NK-92 (cell line): ENCODE results near the gene RBM20.

ENCODE experiments used
- DNase-seq: peaks from one replicate; lab custom pipeline; 2025; ENCODE audit not compliant: unreplicated experiment; lab: John Stamatoyannopoulos, UW

The RBM20 gene

DNA sequence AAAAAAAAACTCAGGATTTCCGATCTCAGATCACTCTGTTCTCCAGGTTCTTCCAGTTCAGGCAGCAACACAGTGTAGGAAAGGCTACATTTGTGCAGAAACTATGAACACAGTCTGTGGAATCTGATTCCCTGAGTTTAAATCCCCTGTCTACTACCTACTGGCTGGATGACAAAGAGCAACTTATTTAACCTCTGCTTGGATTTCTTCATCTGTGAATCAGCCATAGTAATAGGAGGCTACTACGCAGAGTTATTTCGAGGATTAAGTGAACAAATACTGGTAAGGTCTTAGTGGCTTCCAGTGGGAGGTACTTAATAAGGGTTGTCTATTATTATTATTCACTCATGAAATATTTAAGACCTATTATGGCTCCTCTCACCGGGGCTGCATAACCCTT, 183.3 kb downstream of the RBM20 start:
- no peak for DNase-seq

DNA sequence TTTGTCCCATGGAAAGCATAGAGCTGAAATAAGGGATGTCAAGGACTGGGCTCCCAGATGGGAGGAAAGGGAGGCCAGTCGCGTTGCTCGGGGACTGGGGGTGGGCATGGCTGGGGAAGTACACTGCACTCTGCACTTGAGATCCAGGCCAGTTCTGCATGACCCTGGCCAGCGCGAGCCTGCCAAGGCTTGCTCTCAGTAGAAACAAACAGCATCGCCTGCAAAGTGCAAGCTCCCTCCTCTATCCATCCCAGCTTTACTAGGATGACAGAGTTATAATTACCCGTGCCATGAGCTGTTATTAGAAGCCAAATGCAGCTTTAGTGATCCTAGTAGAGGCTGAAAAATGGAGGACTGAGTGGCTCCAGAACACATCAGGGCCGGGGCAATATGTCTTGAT, 183.7 kb downstream of the RBM20 start:
- DNase-seq, result no peak

DNA sequence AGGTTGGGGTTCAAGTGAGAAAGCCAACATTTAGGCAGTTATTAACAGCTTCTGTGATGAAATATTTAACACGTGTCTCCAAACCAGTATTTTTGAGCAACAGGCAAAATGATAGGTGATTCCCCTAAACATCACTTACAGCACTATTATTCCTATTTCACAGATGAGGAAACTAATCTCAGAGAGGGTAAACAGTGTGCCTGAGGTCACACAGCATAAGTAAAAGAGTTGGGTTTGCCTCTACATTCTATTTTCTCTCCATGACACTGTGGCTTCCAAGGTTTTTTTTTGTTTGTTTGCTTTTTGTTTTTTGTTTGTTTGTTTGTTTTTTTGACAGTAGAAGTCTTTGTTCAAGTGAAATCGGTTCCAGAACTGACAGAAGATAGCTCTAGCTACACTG, 184.4 kb downstream of the RBM20 start:
- DNase-seq, result no peak

DNA sequence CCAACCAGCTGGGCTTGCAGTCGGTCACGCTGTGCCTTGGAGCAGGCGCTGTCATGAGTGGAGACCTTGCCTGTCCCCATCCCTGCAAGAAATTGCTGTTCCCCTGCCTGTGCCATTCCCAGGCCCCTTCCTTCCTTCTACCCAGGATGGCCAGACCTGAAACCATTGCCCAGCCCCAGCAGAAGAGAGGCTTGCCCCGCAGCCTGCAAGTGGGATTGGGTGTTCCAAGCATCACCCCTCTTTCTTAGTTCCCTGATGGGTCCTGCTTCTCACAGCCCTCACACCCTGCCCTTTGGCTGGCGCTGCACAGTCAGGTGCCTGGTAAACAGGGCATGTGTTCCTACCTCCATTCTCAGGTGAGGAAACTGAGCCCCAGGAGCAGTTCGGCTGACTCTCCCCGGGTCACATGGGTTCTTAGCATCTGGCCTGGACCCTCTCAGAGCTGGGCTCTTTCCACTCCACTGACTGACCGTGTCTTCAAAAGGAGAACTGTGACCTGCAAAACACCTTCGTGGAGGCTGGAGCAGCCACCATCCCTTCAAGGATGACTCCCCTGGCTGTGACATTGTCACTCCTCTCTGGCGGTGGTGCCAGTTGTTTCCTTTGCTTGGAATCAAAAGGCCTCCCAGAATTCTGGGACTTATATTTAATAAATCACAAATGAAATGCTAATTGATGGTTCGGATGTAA, 185.7 kb downstream of the RBM20 start:
- no peak for DNase-seq

DNA sequence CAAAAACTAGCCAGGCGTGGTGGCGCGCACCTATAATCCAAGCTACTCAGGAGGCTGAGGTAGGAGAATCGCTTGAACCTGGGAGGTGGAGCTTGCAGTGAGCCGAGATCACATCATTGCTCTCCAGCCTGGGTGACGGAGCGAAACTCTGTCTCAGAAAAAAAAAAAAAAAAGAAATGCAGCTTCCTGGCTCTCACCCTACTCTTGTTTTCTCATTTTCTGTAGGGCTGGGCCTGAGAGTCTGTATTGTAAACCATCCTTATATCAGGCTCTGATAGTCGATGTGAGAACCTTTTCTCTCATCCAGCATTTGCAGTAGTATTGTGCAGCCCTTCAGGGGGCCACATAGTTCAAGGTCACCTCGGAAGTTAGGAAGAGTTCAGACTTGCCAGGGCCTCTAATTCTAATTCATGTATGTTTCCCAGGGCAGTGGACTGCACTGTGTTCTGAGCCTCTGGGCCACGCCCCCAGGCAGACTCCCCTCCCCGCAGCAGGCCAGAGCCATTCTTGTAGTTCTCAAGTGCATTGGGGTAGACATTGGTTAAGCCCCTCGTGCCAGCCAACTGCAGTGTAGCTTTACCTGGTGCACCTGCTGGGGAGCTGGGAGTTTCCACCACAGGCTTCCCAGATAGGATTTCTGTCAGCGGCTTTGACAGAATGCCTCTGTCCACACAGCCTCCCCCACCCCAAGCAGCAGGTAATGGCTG, 189.3 kb downstream of the RBM20 start:
- no peak for DNase-seq

DNA sequence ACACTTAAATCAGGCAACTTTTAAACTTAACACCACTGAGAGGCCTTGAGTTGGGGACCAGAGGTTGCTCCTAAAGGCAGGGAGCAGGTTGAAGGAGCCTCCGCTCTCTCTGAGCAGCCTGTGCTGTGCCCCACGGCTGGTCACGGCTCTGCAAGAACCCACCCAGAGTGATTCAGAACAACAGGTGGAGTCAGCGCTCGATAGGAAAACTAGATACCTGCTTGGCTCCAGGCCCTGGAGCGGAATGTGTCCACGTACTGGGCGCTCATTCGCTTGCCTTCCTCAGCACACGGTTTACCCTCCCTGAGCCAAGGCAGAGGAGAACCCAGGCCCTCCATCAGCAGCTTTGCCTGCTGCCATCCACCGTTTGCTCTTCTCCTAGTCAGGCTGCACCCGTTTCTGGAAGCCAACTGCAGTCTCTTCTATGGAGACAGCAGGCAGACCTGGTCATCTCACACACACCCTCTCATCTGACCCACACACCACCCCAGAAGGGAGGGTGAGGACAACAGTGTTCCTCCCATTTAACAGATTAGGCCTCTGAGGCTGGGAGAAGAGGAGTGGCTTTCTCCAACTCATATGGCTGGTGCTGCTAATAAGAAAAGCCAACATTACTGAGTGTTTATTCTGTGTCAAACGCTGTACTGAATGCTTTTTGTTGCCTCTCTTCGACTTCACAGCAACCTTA, 189.9 kb downstream of the RBM20 start:
- no peak for DNase-seq

DNA sequence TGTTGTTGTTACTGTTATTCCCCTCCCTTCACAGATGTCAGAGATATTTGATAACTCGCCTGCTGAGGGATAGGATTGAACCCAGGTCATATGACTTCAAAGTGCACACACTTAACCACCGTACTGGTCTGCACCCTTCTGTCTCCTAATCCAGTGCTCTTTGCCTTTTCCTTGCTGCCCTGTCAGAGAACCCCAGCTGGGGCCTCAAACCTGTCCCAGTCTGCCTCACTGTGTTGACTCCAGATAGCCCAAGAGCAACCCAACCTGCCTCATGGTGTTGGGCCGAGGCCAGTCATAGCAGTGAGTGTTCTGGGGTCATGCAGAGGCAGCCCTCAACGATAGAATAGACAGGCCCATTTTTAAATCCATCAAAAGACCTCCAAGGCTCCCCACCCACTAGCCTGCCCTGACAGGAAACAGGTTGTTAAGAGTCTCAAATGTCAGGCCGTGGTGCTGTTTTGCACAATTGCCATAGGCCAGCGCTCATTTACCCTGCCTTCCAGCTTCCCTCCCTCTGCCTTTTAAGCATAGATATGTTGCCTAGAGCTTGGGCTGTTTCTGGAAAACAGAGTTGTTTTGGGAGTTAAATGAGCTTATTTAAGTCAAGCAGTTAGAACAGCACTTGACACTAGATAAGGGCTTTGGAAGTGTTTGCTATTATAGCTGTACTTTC, 190.6 kb downstream of the RBM20 start:
- no peak for DNase-seq

DNA sequence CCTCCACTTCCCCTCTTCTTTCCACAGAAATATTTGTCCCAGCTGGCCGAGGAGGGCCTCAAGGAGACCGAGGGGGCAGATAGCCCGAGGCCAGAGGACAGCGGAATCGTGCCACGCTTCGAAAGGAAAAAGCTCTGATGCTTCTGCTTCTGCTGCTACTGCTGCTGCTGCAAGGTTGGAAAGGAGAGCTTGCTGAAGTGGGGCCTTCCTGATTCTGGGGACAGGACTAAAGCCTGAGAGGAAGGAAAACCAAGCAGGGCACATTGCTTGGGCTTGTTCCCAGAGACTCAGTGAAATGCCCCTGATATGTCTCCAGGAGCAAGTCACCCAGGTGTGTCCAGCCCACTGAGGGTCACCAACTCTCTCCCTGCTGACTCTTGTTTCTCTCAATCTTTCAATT, 191.7 kb downstream of the RBM20 start:
- DNase-seq, result no peak

DNA sequence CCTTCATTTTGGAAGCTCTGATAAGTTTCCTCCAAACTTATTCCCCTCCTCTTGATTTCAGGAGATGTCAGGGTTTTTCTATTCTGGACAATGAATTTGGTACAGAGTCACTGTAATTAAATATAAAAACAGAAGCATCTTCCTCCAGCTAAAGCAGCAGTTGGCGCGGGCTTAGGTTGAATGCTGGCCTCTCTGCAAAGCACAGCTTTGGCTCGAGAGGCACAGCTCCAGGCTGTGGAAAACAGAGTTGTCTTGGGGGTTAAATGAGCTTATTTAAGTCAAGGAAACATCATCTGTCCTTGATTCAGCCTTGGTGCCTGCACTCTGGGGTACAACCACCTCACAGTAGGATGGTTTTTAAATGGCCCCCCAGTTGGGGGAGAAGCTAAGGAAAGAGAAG, 192.6 kb downstream of the RBM20 start:
- DNase-seq, result no peak

DNA sequence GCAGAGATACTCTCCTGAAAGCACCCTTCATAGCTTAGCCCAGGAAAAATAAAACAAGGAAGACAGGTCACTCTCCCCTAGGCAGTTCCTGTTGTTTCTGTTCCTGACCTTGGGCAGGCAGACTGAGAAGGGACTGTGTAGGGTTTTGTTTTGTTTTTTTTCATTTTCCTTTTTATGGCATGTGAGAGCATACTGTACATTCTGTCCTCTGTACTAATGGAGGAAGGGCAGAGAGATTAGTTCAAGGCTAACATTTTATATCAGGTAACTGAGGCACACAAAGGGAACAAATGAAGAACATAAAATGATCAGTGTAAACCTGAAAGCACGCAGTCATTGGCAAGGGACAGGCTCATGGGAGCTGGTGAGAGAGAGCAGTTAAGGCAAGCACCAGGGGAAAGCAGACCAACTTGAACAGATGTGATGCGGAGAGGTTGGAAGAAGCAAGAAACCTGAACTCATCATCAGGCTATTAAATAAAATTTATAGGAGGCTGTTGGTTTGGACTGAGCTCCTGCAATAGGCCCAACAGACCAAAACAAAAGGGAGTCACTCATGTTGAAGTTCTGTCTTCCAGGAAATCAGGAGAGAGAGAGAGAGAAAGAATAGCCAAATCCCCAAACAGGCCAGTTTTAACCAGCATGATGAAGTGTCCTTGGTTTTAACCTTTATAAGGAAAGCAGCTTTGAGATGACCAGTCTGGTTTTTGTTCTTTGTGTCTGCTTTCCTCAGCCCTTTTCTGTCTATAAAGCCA, 193.5 kb downstream of the RBM20 start:
- no peak for DNase-seq

DNA sequence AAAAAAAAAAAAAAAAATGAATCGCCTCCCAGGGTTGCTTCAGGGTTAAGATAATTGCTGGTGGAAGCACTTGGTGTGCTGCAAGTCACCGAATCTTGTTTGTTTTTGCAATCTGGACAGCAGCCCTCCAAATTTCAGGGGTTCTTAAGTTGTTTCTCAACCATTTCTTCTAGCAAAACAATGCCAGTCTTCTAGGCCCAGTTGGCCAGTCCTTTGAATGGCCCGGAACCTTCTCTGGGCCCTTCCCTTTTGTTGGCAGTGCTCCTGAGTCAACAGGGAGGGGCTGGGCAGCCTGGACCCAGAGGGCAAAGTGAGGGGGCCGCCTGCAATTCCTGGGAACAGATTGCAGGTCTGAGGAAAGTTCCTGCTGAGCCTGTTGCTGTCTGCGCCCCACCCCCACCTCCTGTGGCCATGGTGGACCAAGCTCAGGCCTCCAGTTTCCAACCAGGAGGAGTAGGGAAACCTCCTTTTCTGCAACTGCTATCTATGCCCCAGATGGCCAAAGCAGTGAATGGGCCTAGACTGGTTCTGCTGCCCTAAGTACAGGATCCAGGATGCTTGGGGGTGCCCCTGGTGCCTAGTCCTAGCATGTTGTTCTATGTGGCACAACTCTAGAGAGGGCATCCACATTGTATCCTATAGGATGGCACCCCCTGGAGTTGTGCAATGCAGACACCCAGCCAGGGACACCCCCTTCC, 196.2 kb downstream of the RBM20 start:
- DNase-seq, result no peak

DNA sequence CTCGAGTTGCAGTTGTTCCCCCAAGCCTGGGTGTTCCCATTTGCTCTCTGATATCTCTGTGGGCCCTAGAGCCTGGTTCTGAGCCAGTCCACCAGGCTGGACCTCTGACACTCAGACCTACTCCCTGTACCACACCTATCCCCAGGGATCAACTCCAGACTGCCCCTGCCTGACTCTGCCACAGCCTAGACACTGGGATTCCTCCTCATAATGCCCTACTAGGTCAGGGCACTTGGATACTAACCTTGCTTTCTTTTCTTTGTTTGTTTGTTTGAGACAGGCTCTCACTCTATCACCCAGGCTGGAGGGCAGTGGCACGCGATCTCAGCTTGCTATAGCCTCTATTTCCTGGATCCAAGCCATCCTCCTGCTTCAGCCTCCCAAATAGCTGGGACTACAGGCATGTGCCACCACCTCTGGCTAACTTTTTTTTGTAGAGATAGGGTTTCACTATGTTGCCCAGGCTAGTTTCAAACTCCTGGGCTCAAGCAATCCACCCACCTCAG, 196.8 kb downstream of the RBM20 start:
- DNase-seq, result no peak

DNA sequence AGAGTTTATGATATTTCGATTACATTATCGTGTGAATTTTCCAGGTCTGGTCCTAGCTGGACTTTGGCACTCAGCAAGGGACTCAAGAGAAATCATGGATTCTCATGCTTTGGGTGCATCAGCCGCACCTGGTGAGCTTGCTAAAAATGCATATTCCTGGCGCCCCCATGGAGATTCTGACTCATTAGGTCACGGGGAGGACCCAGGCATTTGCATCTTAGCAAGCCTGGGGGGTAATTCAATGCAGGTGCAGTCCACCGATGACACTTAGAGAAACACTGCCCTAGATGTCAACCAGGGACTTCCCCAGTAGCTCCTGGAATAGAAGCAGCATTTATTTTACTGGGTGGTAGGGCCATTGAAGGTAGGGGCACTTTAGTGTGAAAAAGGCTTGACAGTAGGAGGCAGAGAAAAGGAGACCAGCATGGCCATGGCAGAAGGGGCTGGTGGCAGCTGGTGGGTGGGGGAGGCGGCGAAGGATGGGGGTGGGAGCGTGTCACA, 197.7 kb downstream of the RBM20 start:
- no peak for DNase-seq

DNA sequence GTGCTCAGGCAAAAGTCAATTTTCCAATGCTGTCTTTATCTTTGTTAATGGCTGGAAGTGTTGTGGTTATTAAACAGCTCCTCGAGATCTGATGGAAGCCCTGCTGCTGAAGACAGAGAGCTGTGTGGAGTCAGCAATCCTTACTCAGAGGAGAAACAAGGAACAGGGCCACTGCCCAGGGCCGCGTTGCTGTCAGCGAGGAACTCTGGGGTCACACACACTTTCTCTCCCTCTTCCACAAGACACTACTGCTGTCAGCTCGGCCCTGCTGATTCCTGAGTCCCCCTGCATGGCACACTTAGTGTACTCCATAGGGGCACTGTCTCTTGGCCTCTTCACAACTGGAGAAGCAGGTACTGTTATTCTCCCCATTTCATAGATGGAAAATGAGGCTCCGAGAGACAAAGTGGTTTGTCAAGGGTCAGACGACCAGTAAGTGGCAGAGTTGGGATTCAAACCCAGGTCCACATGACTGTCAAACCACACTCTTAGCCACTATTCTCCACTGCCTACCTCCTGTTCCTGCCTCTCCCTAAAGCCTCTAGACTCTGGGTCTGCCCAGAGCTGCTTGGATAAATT, 198.3 kb downstream of the RBM20 start:
- no peak for DNase-seq

DNA sequence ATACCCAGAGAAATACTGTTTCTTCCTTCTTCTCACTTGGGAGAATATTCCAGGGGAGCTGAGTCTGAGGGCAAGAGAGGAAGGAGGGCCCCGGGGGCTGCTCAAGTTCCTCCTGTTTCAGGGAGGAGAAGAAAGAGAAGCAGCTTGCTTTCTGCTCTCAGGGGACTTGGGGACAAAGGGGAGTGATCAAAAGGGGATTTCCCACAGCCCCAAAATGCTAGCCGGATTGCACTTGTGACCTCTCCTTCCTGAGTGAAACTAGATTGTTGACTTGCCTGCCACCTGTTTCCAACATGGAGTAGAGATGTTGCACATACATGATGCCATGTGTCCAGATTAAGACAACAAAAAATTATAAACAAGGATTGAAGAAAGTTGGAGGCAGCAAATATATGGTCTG, 198.9 kb downstream of the RBM20 start:
- DNase-seq, result no peak

DNA sequence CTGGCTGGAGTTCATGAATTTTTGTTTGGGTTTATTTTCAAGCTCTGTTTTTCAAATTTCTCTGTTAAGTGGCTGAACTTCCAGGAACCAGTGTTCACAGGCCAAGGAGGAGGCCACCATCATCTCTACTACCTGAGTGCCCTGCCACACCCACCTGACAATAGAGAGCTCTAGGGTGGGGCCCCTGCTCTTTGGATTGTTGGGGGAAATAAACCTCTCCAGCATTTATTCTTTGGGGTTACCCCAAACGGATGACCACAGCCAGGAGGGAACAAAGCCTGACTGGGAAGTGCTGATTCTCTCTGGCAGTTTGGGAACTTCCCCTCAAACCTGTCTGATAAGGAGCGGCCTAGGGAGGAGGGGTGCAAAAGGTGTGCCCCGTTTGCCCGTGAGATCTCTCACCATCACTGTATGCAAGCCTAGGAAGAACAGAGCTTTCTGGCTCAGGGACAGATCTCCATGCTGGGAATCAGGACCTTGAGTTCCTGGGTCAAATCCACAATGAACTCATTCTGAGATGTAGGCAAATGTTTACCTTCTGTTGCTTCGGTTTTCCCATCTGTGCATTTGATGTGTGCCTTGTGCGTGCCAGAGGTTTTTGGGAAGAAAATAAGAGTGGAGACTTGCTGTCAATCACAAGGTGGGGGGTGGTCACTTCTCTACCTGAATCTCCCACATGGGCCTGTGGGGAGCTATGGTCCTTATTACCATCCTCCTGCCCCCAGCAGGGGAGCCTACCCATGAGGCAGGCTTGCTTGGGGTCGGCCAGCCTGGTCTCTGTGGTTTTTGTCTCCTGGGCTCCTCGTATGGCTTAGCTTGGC, 199.9 kb downstream of the RBM20 start:
- no peak for DNase-seq

DNA sequence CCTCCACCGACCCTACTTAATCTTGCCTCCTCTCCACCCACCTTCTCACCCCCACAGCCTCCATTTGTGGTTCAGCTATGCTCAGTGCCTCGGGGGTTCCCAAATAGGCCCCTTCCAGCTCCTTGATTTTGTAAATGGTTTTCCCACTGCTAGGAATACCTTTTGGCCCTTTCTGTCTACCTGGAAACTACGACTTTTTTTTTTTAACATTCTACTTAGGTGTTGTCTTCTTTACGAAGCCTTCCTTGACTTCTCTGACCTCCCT, 200.4 kb downstream of the RBM20 start:
- DNase-seq, result no peak

DNA sequence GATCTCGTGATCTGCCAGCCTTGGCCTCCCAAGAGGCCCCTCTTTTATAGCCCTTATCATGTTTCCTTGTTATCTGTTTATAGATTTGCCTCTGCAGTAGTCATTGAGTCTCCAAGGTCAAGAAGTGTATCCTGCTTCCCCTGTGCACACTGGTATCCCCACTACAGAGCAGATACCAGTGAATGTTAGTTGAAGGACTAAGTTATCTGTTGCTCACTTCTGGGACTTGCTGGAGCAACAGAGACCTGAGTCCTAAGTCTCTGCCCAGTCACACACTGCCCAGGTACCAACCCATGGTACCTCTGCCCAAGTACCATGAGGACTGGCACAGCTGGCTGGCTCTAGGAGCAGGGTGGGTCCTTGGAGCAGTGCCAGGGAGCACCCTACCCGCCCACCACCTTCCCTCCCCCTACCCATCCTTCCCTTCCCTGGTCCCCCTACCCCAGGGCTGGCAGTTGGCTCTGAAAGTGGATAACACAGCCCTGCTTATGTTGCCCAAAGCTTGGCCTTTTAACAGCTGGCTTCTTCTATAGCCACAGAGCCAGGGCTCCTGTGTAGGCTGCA, 201.1 kb downstream of the RBM20 start:
- no peak for DNase-seq
